ENCODE results near the gene MTUS2. TPM values are rescaled to one million over a fixed set of nuclear protein-coding genes. Genes with fewer than 3 reads are reported as not detected.

MTUS2 gene
- total and polyA plus RNA-seq, 2 of the 8 experiments (the other 6 are each of a cell fraction or from before 2014, with no cell fraction given) = 0.18 to 0.80 TPM

DNA sequence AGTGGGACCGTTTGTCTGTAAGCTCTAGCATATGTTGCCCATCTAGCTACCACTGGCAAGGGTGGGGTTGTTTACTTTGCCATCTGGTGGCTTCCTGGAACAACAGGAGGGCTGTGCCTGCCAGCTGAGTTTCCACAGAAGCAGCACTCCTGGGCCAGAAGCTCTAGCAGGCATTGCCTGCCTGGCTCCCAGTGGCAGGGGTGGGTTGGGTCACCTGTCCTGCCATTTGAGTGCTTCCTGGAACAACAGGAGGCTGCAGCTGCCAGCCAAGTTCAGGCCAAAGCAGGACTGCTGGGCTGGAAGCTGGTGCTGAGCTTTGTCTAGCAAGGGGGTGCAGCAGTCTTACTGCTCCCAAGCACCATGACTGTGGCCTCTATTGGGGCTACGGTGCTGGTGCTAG, 239.7 kb downstream of the MTUS2 start (continued):
- no peak for TF ChIP-seq KDM1A (IDR thresholded peaks at IDR 0.05; ENCODE audit: borderline replicate concordance, low read length)
- no peak for TF ChIP-seq TCF12 (IDR thresholded peaks at IDR 0.05; ENCODE audit: low read depth, low read length)
- no peak for TF ChIP-seq POLR2AphosphoS5 (IDR thresholded peaks at IDR 0.05; ENCODE audit: low read depth, low read length)
- no peak for TF ChIP-seq CBX5 (IDR thresholded peaks at IDR 0.05; ENCODE audit: low read depth, low read length)
- no peak for TF ChIP-seq CREB1 (IDR thresholded peaks at IDR 0.05)
